ENCODE measurements around the gene FECH.

DNA sequence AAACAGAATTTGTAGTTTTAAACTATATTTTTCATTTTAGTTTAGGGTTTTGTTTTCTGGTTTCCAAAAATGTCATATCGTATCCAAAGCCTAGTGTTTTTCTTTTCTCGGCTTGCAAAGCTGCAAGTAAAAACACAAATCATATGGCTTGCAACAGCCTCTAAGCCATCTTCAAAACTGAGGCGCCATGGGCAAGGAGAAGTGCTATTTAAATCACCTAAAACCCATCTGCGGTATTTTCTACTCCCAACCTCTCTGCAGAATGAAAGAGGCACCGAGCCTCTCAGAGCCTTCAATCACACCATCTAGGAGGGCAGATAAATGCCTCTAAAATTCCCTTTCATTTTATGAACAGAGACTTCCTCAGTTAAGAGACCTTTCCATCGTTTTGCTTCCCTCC lies 25.2 kb downstream of the FECH start:
- TF ChIP-seq ATF3 (IDR thresholded peaks at IDR 0.05; ENCODE audit: borderline replicate concordance, extremely low read depth, low read depth, low read length) (no peak), ZBTB40 (IDR thresholded peaks at IDR 0.05; ENCODE audit: borderline replicate concordance) (no peak), EZH2 (IDR thresholded peaks at IDR 0.05; ENCODE audit: borderline replicate concordance, control insufficient read depth, low read depth, low read length) (no peak)

Measured in GM12878 (cell line).